Mesenchymal stem cell (in vitro differentiated cells and primary cell): ENCODE measurements around the gene CAST.

Experiments used
- DNase-seq: peaks from one replicate; pipeline ENCODE4 v3.0.0-alpha.2; 2013
- H2AFZ ChIP-seq: one replicate; pipeline ENCODE4 v1.6.1; 2013; ENCODE audit warnings: low read depth, mild to moderate bottlenecking, control low read depth, inconsistent platforms, low read length, moderate library complexity
- H2AK5ac ChIP-seq: 2 replicates; pipeline ENCODE4 v1.6.1; 2013; ENCODE audit warnings: low read length, moderate library complexity, mild to moderate bottlenecking, inconsistent platforms; ENCODE audit not compliant: severe bottlenecking
- H2BK120ac ChIP-seq: one replicate; pipeline ENCODE4 v1.6.1; 2013; ENCODE audit warnings: low read depth, mild to moderate bottlenecking, inconsistent platforms, low read length, moderate library complexity
- H2BK12ac ChIP-seq, 2 experiments: one replicate each; pipeline ENCODE4 v1.6.1; 2013; ENCODE audit warnings: inconsistent platforms in 2 of 2, low read length in 2 of 2, mild to moderate bottlenecking in 2 of 2, moderate library complexity in 2 of 2, control low read depth in 1 of 2
- H2BK15ac ChIP-seq: one replicate; pipeline ENCODE4 v1.6.1; 2013; ENCODE audit warnings: mild to moderate bottlenecking, low read depth, inconsistent platforms; ENCODE audit not compliant: poor library complexity, severe bottlenecking
- H2BK5ac ChIP-seq: 2 replicates; pipeline ENCODE4 v1.6.1; 2013; ENCODE audit warnings: low read depth, mild to moderate bottlenecking, low read length, control low read depth, inconsistent platforms; ENCODE audit not compliant: poor library complexity, severe bottlenecking
- H3K14ac ChIP-seq, 2 experiments: one replicate each; pipeline ENCODE4 v1.6.1; 2013; ENCODE audit warnings: inconsistent platforms in 2 of 2, low read length in 2 of 2, control low read depth in 1 of 2, mild to moderate bottlenecking in 1 of 2, moderate library complexity in 1 of 2
- H3K18ac ChIP-seq, 2 experiments: one replicate each; pipeline ENCODE4 v1.6.1; 2013; ENCODE audit warnings: inconsistent platforms in 2 of 2, low read length in 2 of 2, control low read depth in 1 of 2, low read depth in 1 of 2, mild to moderate bottlenecking in 1 of 2
- H3K23ac ChIP-seq, 2 experiments: one replicate each; pipeline ENCODE4 v1.6.1; 2013; ENCODE audit warnings: inconsistent platforms in 2 of 2, low read length in 2 of 2, mild to moderate bottlenecking in 2 of 2, moderate library complexity in 2 of 2, control low read depth in 1 of 2
- H3K27ac ChIP-seq: 2 replicates; pipeline ENCODE4 v1.5.1; 2013; ENCODE audit warnings: mild to moderate bottlenecking, moderate library complexity, low read length, control low read depth, inconsistent platforms; ENCODE audit not compliant: poor library complexity, severe bottlenecking
- H3K27me3 ChIP-seq, 2 experiments: 2 replicates each; pipeline versions ENCODE4 v1.6.1 to v1.7.0; 2013; ENCODE audit warnings: low read length in 2 of 2, mild to moderate bottlenecking in 2 of 2, moderate library complexity in 2 of 2, control low read depth in 1 of 2, inconsistent platforms in 1 of 2; ENCODE audit not compliant: control insufficient read depth in 1 of 2, insufficient read depth in 1 of 2
- H3K36me3 ChIP-seq, 2 experiments: 2 replicates each; pipeline versions ENCODE4 v1.6.1 to v1.7.0; 2013; ENCODE audit warnings: low read length in 2 of 2, control low read depth in 1 of 2, inconsistent platforms in 1 of 2, low read depth in 1 of 2, mild to moderate bottlenecking in 1 of 2; ENCODE audit not compliant: insufficient read depth in 2 of 2, control insufficient read depth in 1 of 2
- H3K4ac ChIP-seq, 2 experiments: one replicate each; pipeline ENCODE4 v1.6.1; 2013; ENCODE audit warnings: inconsistent platforms in 2 of 2, low read length in 2 of 2, mild to moderate bottlenecking in 2 of 2, moderate library complexity in 2 of 2, control low read depth in 1 of 2, low read depth in 1 of 2
- H3K4me1 ChIP-seq: 2 replicates; pipeline ENCODE4 v1.6.1; 2013; ENCODE audit warnings: low read depth, low read length, control low read depth; ENCODE audit not compliant: control insufficient read depth, insufficient read depth
- H3K4me2 ChIP-seq: 2 replicates; pipeline ENCODE4 v1.6.1; 2013; ENCODE audit warnings: low read length, mild to moderate bottlenecking, inconsistent platforms; ENCODE audit not compliant: poor library complexity, severe bottlenecking
- H3K4me3 ChIP-seq, 2 experiments: 2 replicates each; pipeline versions ENCODE4 v1.5.1 to v1.7.0; 2013; ENCODE audit warnings: low read length in 2 of 2, mild to moderate bottlenecking in 2 of 2, control low read depth in 1 of 2, low read depth in 1 of 2; ENCODE audit not compliant: insufficient read depth in 1 of 2
- H3K79me1 ChIP-seq: replicated peaks from 2 replicates; pipeline ENCODE4 v1.6.1; 2013; ENCODE audit warnings: mild to moderate bottlenecking, control low read depth, low read length, inconsistent platforms; ENCODE audit not compliant: poor library complexity, severe bottlenecking
- H3K9ac ChIP-seq: 2 replicates; pipeline ENCODE4 v1.7.0; 2013; ENCODE audit warnings: mild to moderate bottlenecking, low read length, moderate library complexity
- H3K9me3 ChIP-seq: 2 replicates; pipeline ENCODE4 v1.7.0; 2013; ENCODE audit warnings: mild to moderate bottlenecking, low read length; ENCODE audit not compliant: control insufficient read depth
- H4K8ac ChIP-seq: one replicate; pipeline ENCODE4 v1.6.1; 2013; ENCODE audit warnings: inconsistent platforms, mild to moderate bottlenecking, low read length, moderate library complexity
- H4K91ac ChIP-seq: one replicate; pipeline ENCODE4 v1.6.1; 2013; ENCODE audit warnings: mild to moderate bottlenecking, low read length, inconsistent platforms
- WGBS: methylation state at CpG from one replicate; pipeline ENCODE4 v1.1.7; 2013; ENCODE audit warnings: mixed read lengths; 5-methylcytosine and 5-hydroxymethylcytosine counted together

The CAST gene

GRCh38 chr5:96652769-96653454 is 9.3 kb upstream of the CAST start:
- DNase-seq, result no peak
- Histone ChIP-seq H2BK120ac (no peak overlapping the region), H3K4me3 (no peak overlapping the region), H3K4me1 (peaks cover 9% of the 10 kb centered on the region), H2AK5ac (no peak overlapping the region), H3K18ac (no peak overlapping the region), H2BK12ac (no peak overlapping the region), H3K79me1 (no peaks in the 10 kb centered on the region), H3K9ac (no peak overlapping the region), H2BK15ac (no peak overlapping the region), H3K27me3 (no peaks in the 10 kb centered on the region), H3K36me3 (no peaks in the 10 kb centered on the region), H3K14ac (peak overlapping the region in 1 of 2 experiments; percentile 61), H3K27ac (no peak overlapping the region), H2AFZ (no peak overlapping the region), H3K9me3 (no peaks in the 10 kb centered on the region), H3K4me2 (no peak overlapping the region), H3K4ac (no peak overlapping the region), H2BK5ac (no peak overlapping the region), H3K23ac (no peak overlapping the region), H4K8ac (no peak overlapping the region), H4K91ac (no peak overlapping the region)
- WGBS, result 45% methylated on average over 1 of the region's 1 CpG

GRCh38 chr5:96654209-96654608 is 8.0 kb upstream of the CAST start:
- H3K9ac ChIP-seq, result no peak overlapping the region
- no peak overlapping the region for H2BK120ac ChIP-seq
- H3K9me3 ChIP-seq, result no peaks in the 10 kb centered on the region
- H3K36me3 ChIP-seq, result no peaks in the 10 kb centered on the region
- H3K18ac ChIP-seq, result no peak overlapping the region
- H3K27me3 ChIP-seq, result no peaks in the 10 kb centered on the region
- H3K27ac ChIP-seq, result no peak overlapping the region
- H4K8ac ChIP-seq, result no peak overlapping the region
- no peak overlapping the region for H3K4me3 ChIP-seq
- H2BK15ac ChIP-seq, result no peak overlapping the region
- no peak overlapping the region for H2AK5ac ChIP-seq
- H3K4me2 ChIP-seq, result no peak overlapping the region
- no peak overlapping the region for H3K23ac ChIP-seq
- no peak overlapping the region for H2BK5ac ChIP-seq
- 94% methylated on average over 2 of the region's 4 CpGs for WGBS
- no peak overlapping the region for H4K91ac ChIP-seq
- H3K14ac ChIP-seq, result no peak overlapping the region
- H3K4me1 ChIP-seq, result peaks cover 10% of the 10 kb centered on the region
- H2BK12ac ChIP-seq, result no peak overlapping the region
- H3K4ac ChIP-seq, result no peak overlapping the region
- no peak for DNase-seq
- no peak overlapping the region for H2AFZ ChIP-seq
- no peaks in the 10 kb centered on the region for H3K79me1 ChIP-seq

- peak; percentile 38 for DNase-seq
- 69% methylated on average over 3 of the region's 3 CpGs for WGBS
- no peak overlapping the region for H3K23ac ChIP-seq
- no peak overlapping the region for H2AFZ ChIP-seq
- H3K18ac ChIP-seq, result no peak overlapping the region
- no peak overlapping the region for H2BK120ac ChIP-seq
- no peak overlapping the region for H2AK5ac ChIP-seq
- peaks cover 10% of the 10 kb centered on the region for H3K4me1 ChIP-seq
- H3K9ac ChIP-seq, result no peak overlapping the region
- H2BK5ac ChIP-seq, result no peak overlapping the region
- H3K4me2 ChIP-seq, result no peak overlapping the region
- H3K14ac ChIP-seq, result no peak overlapping the region
- H3K27me3 ChIP-seq, result no peaks in the 10 kb centered on the region
- H3K36me3 ChIP-seq, result no peaks in the 10 kb centered on the region
- H3K27ac ChIP-seq, result no peak overlapping the region
- no peak overlapping the region for H4K91ac ChIP-seq
- no peaks in the 10 kb centered on the region for H3K79me1 ChIP-seq
- H4K8ac ChIP-seq, result no peak overlapping the region
- no peaks in the 10 kb centered on the region for H3K9me3 ChIP-seq
- no peak overlapping the region for H3K4ac ChIP-seq
- H3K4me3 ChIP-seq, result peak overlapping the region in 1 of 2 experiments; percentile 13
- no peak overlapping the region for H2BK15ac ChIP-seq
- no peak overlapping the region for H2BK12ac ChIP-seq
Measured at GRCh38 chr5:96655085-96655484, 7.1 kb upstream of the CAST start.

GRCh38 chr5:96655506-96655905 is 6.7 kb upstream of the CAST start:
- no peak overlapping the region for H2AK5ac ChIP-seq
- 86% methylated on average over 1 of the region's 1 CpG for WGBS
- H3K18ac ChIP-seq, result no peak overlapping the region
- no peaks in the 10 kb centered on the region for H3K9me3 ChIP-seq
- H4K91ac ChIP-seq, result no peak overlapping the region
- H2BK120ac ChIP-seq, result no peak overlapping the region
- no peak overlapping the region for H3K27ac ChIP-seq
- H3K9ac ChIP-seq, result peak overlapping the region; percentile 32
- H3K4me1 ChIP-seq, result peaks cover 10% of the 10 kb centered on the region
- no peak overlapping the region for H3K4ac ChIP-seq
- H3K14ac ChIP-seq, result no peak overlapping the region
- DNase-seq, result peak; percentile 29
- no peak overlapping the region for H2BK15ac ChIP-seq
- no peak overlapping the region for H2AFZ ChIP-seq
- H3K23ac ChIP-seq, result no peak overlapping the region
- no peaks in the 10 kb centered on the region for H3K36me3 ChIP-seq
- no peak overlapping the region for H2BK12ac ChIP-seq
- no peaks in the 10 kb centered on the region for H3K27me3 ChIP-seq
- no peak overlapping the region for H3K4me2 ChIP-seq
- no peak overlapping the region for H4K8ac ChIP-seq
- no peaks in the 10 kb centered on the region for H3K79me1 ChIP-seq
- peak overlapping the region in 1 of 2 experiments; percentile 13 for H3K4me3 ChIP-seq
- H2BK5ac ChIP-seq, result no peak overlapping the region
